ENCODE results near the gene TSC22D4.
"Not testable (repeated sequence)": the region's sequence is repeated elsewhere in the genome, so short reads cannot be mapped to it uniquely, and the experiment has no call there.

The TSC22D4 gene

GRCh38 chr7:100478958-100479660, at the start of gene TSC22D4:
Gene TSC22D4, minus strand, starts transcription at chr7:100479214. Its CDS starts 1,176 bp downstream, at chr7:100478038.
- no peaks in the 10 kb centered on the region for H3K9me3 ChIP-seq (ENCODE audit: control insufficient read depth in 1 of 2, low read length in 2 of 2)
- H3K4me3 ChIP-seq (ENCODE audit: low read depth in 1 of 2, low read length in 2 of 2) = peak within 1 kb of the TSS; percentile 80 to 90
- H3K27ac ChIP-seq (ENCODE audit: low read length) = peak within 1 kb of the TSS; percentile 77
- peaks cover 2% of the 10 kb centered on the region in 2 donors for H3K36me3 ChIP-seq (ENCODE audit: control insufficient read depth in 1 of 2, insufficient read depth in 2 of 2, low read length in 2 of 2)
- H3K4me1 ChIP-seq (ENCODE audit: control insufficient read depth in 1 of 2, insufficient read depth in 2 of 2, low read length in 2 of 2) = peaks cover 18 to 54% of the 10 kb centered on the region in 2 donors
- no peaks in the 10 kb centered on the region for H3K27me3 ChIP-seq (ENCODE audit: low read depth, low read length)

- H3K36me3 ChIP-seq (ENCODE audit: control insufficient read depth in 1 of 2, insufficient read depth in 2 of 2, low read length in 2 of 2); H3K27me3 ChIP-seq (ENCODE audit: low read depth, low read length); H3K4me1 ChIP-seq (ENCODE audit: control insufficient read depth in 1 of 2, insufficient read depth in 2 of 2, low read length in 2 of 2): not testable (repeated sequence)
Measured at GRCh38 chr7:100528108-100528866, 49.3 kb upstream of the TSC22D4 start.

GRCh38 chr7:100523192-100523591, 44.2 kb upstream of the TSC22D4 start:
- H3K9me3 ChIP-seq (ENCODE audit: control insufficient read depth in 1 of 2, low read length in 2 of 2); H3K27ac ChIP-seq (ENCODE audit: low read length); H3K36me3 ChIP-seq (ENCODE audit: control insufficient read depth in 1 of 2, insufficient read depth in 2 of 2, low read length in 2 of 2); H3K27me3 ChIP-seq (ENCODE audit: low read depth, low read length); H3K4me1 ChIP-seq (ENCODE audit: control insufficient read depth in 1 of 2, insufficient read depth in 2 of 2, low read length in 2 of 2); H3K4me3 ChIP-seq (ENCODE audit: low read depth in 1 of 2, low read length in 2 of 2): not testable (repeated sequence)

More at GRCh38 chr7:100528108-100528866, 49.3 kb upstream of the TSC22D4 start:
- H3K4me3 ChIP-seq (ENCODE audit: low read depth in 1 of 2, low read length in 2 of 2); H3K27ac ChIP-seq (ENCODE audit: low read length); H3K9me3 ChIP-seq (ENCODE audit: control insufficient read depth in 1 of 2, low read length in 2 of 2): not testable (repeated sequence)

GRCh38 chr7:100521909-100522593, 43.0 kb upstream of the TSC22D4 start:
- H3K27ac ChIP-seq (ENCODE audit: low read length); H3K27me3 ChIP-seq (ENCODE audit: low read depth, low read length); H3K4me3 ChIP-seq (ENCODE audit: low read depth in 1 of 2, low read length in 2 of 2); H3K9me3 ChIP-seq (ENCODE audit: control insufficient read depth in 1 of 2, low read length in 2 of 2); H3K4me1 ChIP-seq (ENCODE audit: control insufficient read depth in 1 of 2, insufficient read depth in 2 of 2, low read length in 2 of 2); H3K36me3 ChIP-seq (ENCODE audit: control insufficient read depth in 1 of 2, insufficient read depth in 2 of 2, low read length in 2 of 2): not testable (repeated sequence)

GRCh38 chr7:100521076-100521475, 42.1 kb upstream of the TSC22D4 start:
- H3K27ac ChIP-seq (ENCODE audit: low read length) = no peak overlapping the region
- no peaks in the 10 kb centered on the region for H3K36me3 ChIP-seq (ENCODE audit: control insufficient read depth in 1 of 2, insufficient read depth in 2 of 2, low read length in 2 of 2)
- no peaks in the 10 kb centered on the region for H3K9me3 ChIP-seq (ENCODE audit: control insufficient read depth in 1 of 2, low read length in 2 of 2)
- H3K4me3 ChIP-seq (ENCODE audit: low read depth in 1 of 2, low read length in 2 of 2) = no peak overlapping the region
- H3K4me1 ChIP-seq (ENCODE audit: control insufficient read depth in 1 of 2, insufficient read depth in 2 of 2, low read length in 2 of 2) = no peaks in the 10 kb centered on the region
- no peaks in the 10 kb centered on the region for H3K27me3 ChIP-seq (ENCODE audit: low read depth, low read length)

GRCh38 chr7:100520138-100520537, 41.1 kb upstream of the TSC22D4 start:
- Histone ChIP-seq H3K4me1 (ENCODE audit: control insufficient read depth in 1 of 2, insufficient read depth in 2 of 2, low read length in 2 of 2) (no peaks in the 10 kb centered on the region), H3K27me3 (ENCODE audit: low read depth, low read length) (no peaks in the 10 kb centered on the region), H3K36me3 (ENCODE audit: control insufficient read depth in 1 of 2, insufficient read depth in 2 of 2, low read length in 2 of 2) (no peaks in the 10 kb centered on the region), H3K27ac (ENCODE audit: low read length) (no peak overlapping the region), H3K9me3 (ENCODE audit: control insufficient read depth in 1 of 2, low read length in 2 of 2) (no peaks in the 10 kb centered on the region), H3K4me3 (ENCODE audit: low read depth in 1 of 2, low read length in 2 of 2) (no peak overlapping the region)

GRCh38 chr7:100519580-100519979, 40.6 kb upstream of the TSC22D4 start:
- Histone ChIP-seq H3K4me3 (ENCODE audit: low read depth in 1 of 2, low read length in 2 of 2) (no peak overlapping the region), H3K27ac (ENCODE audit: low read length) (no peak overlapping the region), H3K4me1 (ENCODE audit: control insufficient read depth in 1 of 2, insufficient read depth in 2 of 2, low read length in 2 of 2) (no peaks in the 10 kb centered on the region), H3K27me3 (ENCODE audit: low read depth, low read length) (no peaks in the 10 kb centered on the region), H3K9me3 (ENCODE audit: control insufficient read depth in 1 of 2, low read length in 2 of 2) (no peaks in the 10 kb centered on the region), H3K36me3 (ENCODE audit: control insufficient read depth in 1 of 2, insufficient read depth in 2 of 2, low read length in 2 of 2) (no peaks in the 10 kb centered on the region)

- Histone ChIP-seq H3K4me3 (ENCODE audit: low read depth in 1 of 2, low read length in 2 of 2) (no peak overlapping the region), H3K4me1 (ENCODE audit: control insufficient read depth in 1 of 2, insufficient read depth in 2 of 2, low read length in 2 of 2) (no peaks in the 10 kb centered on the region), H3K27me3 (ENCODE audit: low read depth, low read length) (no peaks in the 10 kb centered on the region), H3K27ac (ENCODE audit: low read length) (no peak overlapping the region), H3K9me3 (ENCODE audit: control insufficient read depth in 1 of 2, low read length in 2 of 2) (no peaks in the 10 kb centered on the region), H3K36me3 (ENCODE audit: control insufficient read depth in 1 of 2, insufficient read depth in 2 of 2, low read length in 2 of 2) (no peaks in the 10 kb centered on the region)
Measured at GRCh38 chr7:100517305-100517704, 38.3 kb upstream of the TSC22D4 start.

- H3K27ac ChIP-seq (ENCODE audit: low read length) = no peak overlapping the region
- H3K36me3 ChIP-seq (ENCODE audit: control insufficient read depth in 1 of 2, insufficient read depth in 2 of 2, low read length in 2 of 2) = no peaks in the 10 kb centered on the region
- H3K4me1 ChIP-seq (ENCODE audit: control insufficient read depth in 1 of 2, insufficient read depth in 2 of 2, low read length in 2 of 2) = no peaks in the 10 kb centered on the region
- H3K27me3 ChIP-seq (ENCODE audit: low read depth, low read length) = no peaks in the 10 kb centered on the region
- no peak overlapping the region for H3K4me3 ChIP-seq (ENCODE audit: low read depth in 1 of 2, low read length in 2 of 2)
- no peaks in the 10 kb centered on the region for H3K9me3 ChIP-seq (ENCODE audit: control insufficient read depth in 1 of 2, low read length in 2 of 2)
Measured at GRCh38 chr7:100516135-100516812, 37.3 kb upstream of the TSC22D4 start.

GRCh38 chr7:100515072-100515532, 36.1 kb upstream of the TSC22D4 start:
- Histone ChIP-seq H3K4me3 (ENCODE audit: low read depth in 1 of 2, low read length in 2 of 2) (no peak overlapping the region), H3K4me1 (ENCODE audit: control insufficient read depth in 1 of 2, insufficient read depth in 2 of 2, low read length in 2 of 2) (no peaks in the 10 kb centered on the region), H3K27ac (ENCODE audit: low read length) (no peak overlapping the region), H3K9me3 (ENCODE audit: control insufficient read depth in 1 of 2, low read length in 2 of 2) (no peaks in the 10 kb centered on the region), H3K36me3 (ENCODE audit: control insufficient read depth in 1 of 2, insufficient read depth in 2 of 2, low read length in 2 of 2) (no peaks in the 10 kb centered on the region), H3K27me3 (ENCODE audit: low read depth, low read length) (no peaks in the 10 kb centered on the region)

All from muscle layer of duodenum (tissue), 2 donors.